Vagina (tissue), 2 donors: ENCODE measurements around the gene OR4B1. TPM values are rescaled to one million over a fixed set of nuclear protein-coding genes. Genes with fewer than 3 reads are reported as not detected.

Experiments used
- DNase-seq, 2 donors: peaks; one replicate each; pipeline ENCODE4 v3.0.0-alpha.2; 2017; ENCODE audit errors: extremely low spot score in 2 of 2
- H3K27ac ChIP-seq: fragments of 200-600 bp; sonication (generic); one replicate; pipeline ENCODE4 v1.5.1; 2019
- H3K27me3 ChIP-seq: fragments of 200-600 bp; sonication (generic); one replicate; pipeline ENCODE4 v1.5.1; 2019
- H3K36me3 ChIP-seq, 2 donors: fragments of 200-600 bp; sonication (generic); one replicate each; pipeline ENCODE4 v1.5.1; 2017 to 2019
- H3K4me1 ChIP-seq: fragments of 200-600 bp; sonication (generic); one replicate; pipeline ENCODE4 v1.5.1; 2019
- H3K4me3 ChIP-seq, 2 donors: fragments of 200-600 bp; sonication (generic); 1 replicate in 1 of 2; 2 replicates in 1 of 2; pipeline ENCODE4 v1.5.1; 2016 to 2019
- H3K9me3 ChIP-seq: fragments of 200-600 bp; sonication (generic); one replicate; pipeline ENCODE4 v1.5.1; 2019
- CTCF ChIP-seq, 3 experiments: fragments of 450-650 bp in 2 of 3; fragments of 200-600 bp in 1 of 3; sonication (generic) in 1 of 3; IDR thresholded peaks; one replicate each; pipeline ENCODE4 v1.5.1; 2017 to 2019; ENCODE audit warnings: antibody characterized with exemption in 3 of 3, mild to moderate bottlenecking in 2 of 3, moderate library complexity in 2 of 3
- POLR2A ChIP-seq, 2 donors: fragments of 450-650 bp; IDR thresholded peaks; one replicate each; pipeline ENCODE4 v1.6.1; 2017; ENCODE audit warnings: antibody characterized with exemption in 2 of 2, mild to moderate bottlenecking in 2 of 2, moderate library complexity in 2 of 2
- POLR2AphosphoS5 ChIP-seq, 2 donors: sonication (generic); formaldehyde crosslinking; IDR thresholded peaks; one replicate each; pipeline ENCODE4 v1.9.0; 2017; ENCODE audit warnings: antibody characterized with exemption in 2 of 2, mild to moderate bottlenecking in 2 of 2, low read depth in 1 of 2; ENCODE audit not compliant: insufficient read depth in 1 of 2
- intact Hi-C: fragments of 100-400 bp; cut with DNase I; formaldehyde crosslinking; loops from one replicate; pipeline ENCODE4 v1.15.1; 2023
- total RNA-seq: library from RNA; depleted of rRNA; stranded (reverse); fragments of >200 nt; gene quantifications from one replicate; pipeline ENCODE4 v1.2.3, GENCODE V29; 2016

OR4B1 gene
- total RNA-seq, 1 donor from 2014 or later = not detected

- peaks cover 21% of the 10 kb centered on the region for H3K4me1 ChIP-seq
- intact Hi-C loops = no loop called here
- H3K27ac ChIP-seq = peak overlapping the region; percentile 33
Observed at GRCh38 chr11:48170241-48171233, 46.1 kb upstream of the OR4B1 start.

GRCh38 chr11:48172818-48173609, 43.6 kb upstream of the OR4B1 start:
- TF ChIP-seq CTCF (IDR thresholded peaks at IDR 0.05) (peak; percentile 44 to 80 (median 63)), POLR2A (IDR thresholded peaks at IDR 0.05) (no peak), POLR2AphosphoS5 (IDR thresholded peaks at IDR 0.05; ENCODE audit: insufficient read depth in 1 of 2, low read depth in 1 of 2) (no peak)
- H3K4me1 ChIP-seq = peaks cover 21% of the 10 kb centered on the region
- H3K36me3 ChIP-seq = no peaks in the 10 kb centered on the region
- no peak overlapping the region for H3K4me3 ChIP-seq
- H3K27ac ChIP-seq = no peak overlapping the region
- H3K9me3 ChIP-seq = no peaks in the 10 kb centered on the region
- no peak for DNase-seq
- intact Hi-C loops = no loop called here
- no peaks in the 10 kb centered on the region for H3K27me3 ChIP-seq

More at GRCh38 chr11:48170241-48171233, 46.1 kb upstream of the OR4B1 start:
- Histone ChIP-seq H3K9me3 (no peaks in the 10 kb centered on the region), H3K4me3 (no peak overlapping the region), H3K27me3 (no peaks in the 10 kb centered on the region), H3K36me3 (no peaks in the 10 kb centered on the region)
- TF ChIP-seq POLR2A (IDR thresholded peaks at IDR 0.05) (no peak), POLR2AphosphoS5 (IDR thresholded peaks at IDR 0.05; ENCODE audit: insufficient read depth in 1 of 2, low read depth in 1 of 2) (no peak), CTCF (IDR thresholded peaks at IDR 0.05) (no peak)
- peak in 1 of 2 donors; percentile 71 for DNase-seq

- H3K27me3 ChIP-seq = no peaks in the 10 kb centered on the region
- no peaks in the 10 kb centered on the region for H3K4me1 ChIP-seq
- H3K36me3 ChIP-seq = no peaks in the 10 kb centered on the region
- H3K27ac ChIP-seq = no peak overlapping the region
- no peak for DNase-seq
- H3K9me3 ChIP-seq = no peaks in the 10 kb centered on the region
- TF ChIP-seq CTCF (IDR thresholded peaks at IDR 0.05) (no peak), POLR2AphosphoS5 (IDR thresholded peaks at IDR 0.05; ENCODE audit: insufficient read depth in 1 of 2, low read depth in 1 of 2) (no peak)
- intact Hi-C loops = no loop called here
- H3K4me3 ChIP-seq = no peak overlapping the region
Observed at GRCh38 chr11:48177661-48178060, 38.9 kb upstream of the OR4B1 start.

- Histone ChIP-seq H3K4me3 (no peak overlapping the region), H3K36me3 (no peaks in the 10 kb centered on the region), H3K4me1 (no peaks in the 10 kb centered on the region), H3K27ac (no peak overlapping the region), H3K9me3 (no peaks in the 10 kb centered on the region), H3K27me3 (no peaks in the 10 kb centered on the region)
- intact Hi-C loops = no loop called here
- TF ChIP-seq POLR2AphosphoS5 (IDR thresholded peaks at IDR 0.05; ENCODE audit: insufficient read depth in 1 of 2, low read depth in 1 of 2) (no peak), POLR2A (IDR thresholded peaks at IDR 0.05) (no peak), CTCF (IDR thresholded peaks at IDR 0.05) (no peak)
- DNase-seq = no peak
Observed at GRCh38 chr11:48180627-48181026, 36.0 kb upstream of the OR4B1 start.
